Lower leg skin (tissue), 4 donors: ENCODE data around the gene TYRO3. TPM values are rescaled to one million over a fixed set of nuclear protein-coding genes. Genes with fewer than 3 reads are reported as not detected.
"Not testable (repeated sequence)": the region's sequence is repeated elsewhere in the genome, so short reads cannot be mapped to it uniquely, and the experiment has no call there.

ENCODE experiments used
- DNase-seq, 2 donors: peaks; one replicate each; pipeline ENCODE4 v3.0.0-alpha.2; 2019; ENCODE audit warnings: low spot score in 2 of 2
- H3K4me3 ChIP-seq: fragments of 200-600 bp; sonication (generic); 2 replicates; pipeline ENCODE4 v1.5.1; 2017; ENCODE audit warnings: mild to moderate bottlenecking, low read depth; ENCODE audit not compliant: poor library complexity, severe bottlenecking
- POLR2A ChIP-seq, 2 donors: fragments of 450-650 bp; IDR thresholded peaks; one replicate each; pipeline ENCODE4 v1.6.1; 2016 to 2017; ENCODE audit warnings: antibody characterized with exemption in 2 of 2, mild to moderate bottlenecking in 1 of 2, moderate library complexity in 1 of 2
- WGBS, 2 donors: methylation state at CpG; one replicate each; pipeline ENCODE4 v1.1.5; 2018; 5-methylcytosine and 5-hydroxymethylcytosine counted together
- intact Hi-C: fragments of 100-400 bp; cut with DNase I; formaldehyde crosslinking; loops from one replicate; pipeline ENCODE4 v1.15.0; 2023; ENCODE audit warnings: low total_unique reads
- total RNA-seq, 4 donors: library from RNA; depleted of rRNA; stranded (reverse); fragments of >200 nt; gene quantifications; one replicate each; pipeline ENCODE4 v1.1.0, GENCODE V29; 2016
- TF ChIP-seq, protein P1 (sequence below), 3 donors: fragments of 450-650 bp; IDR thresholded peaks; one replicate each; pipeline ENCODE4 v1.5.1; 2016; ENCODE audit warnings: antibody characterized with exemption in 3 of 3, mild to moderate bottlenecking in 3 of 3, moderate library complexity in 2 of 3

The TYRO3 gene
- total RNA-seq, 4 donors from 2014 or later, result 28.7 to 52.4 (median 29.8) TPM

DNA sequence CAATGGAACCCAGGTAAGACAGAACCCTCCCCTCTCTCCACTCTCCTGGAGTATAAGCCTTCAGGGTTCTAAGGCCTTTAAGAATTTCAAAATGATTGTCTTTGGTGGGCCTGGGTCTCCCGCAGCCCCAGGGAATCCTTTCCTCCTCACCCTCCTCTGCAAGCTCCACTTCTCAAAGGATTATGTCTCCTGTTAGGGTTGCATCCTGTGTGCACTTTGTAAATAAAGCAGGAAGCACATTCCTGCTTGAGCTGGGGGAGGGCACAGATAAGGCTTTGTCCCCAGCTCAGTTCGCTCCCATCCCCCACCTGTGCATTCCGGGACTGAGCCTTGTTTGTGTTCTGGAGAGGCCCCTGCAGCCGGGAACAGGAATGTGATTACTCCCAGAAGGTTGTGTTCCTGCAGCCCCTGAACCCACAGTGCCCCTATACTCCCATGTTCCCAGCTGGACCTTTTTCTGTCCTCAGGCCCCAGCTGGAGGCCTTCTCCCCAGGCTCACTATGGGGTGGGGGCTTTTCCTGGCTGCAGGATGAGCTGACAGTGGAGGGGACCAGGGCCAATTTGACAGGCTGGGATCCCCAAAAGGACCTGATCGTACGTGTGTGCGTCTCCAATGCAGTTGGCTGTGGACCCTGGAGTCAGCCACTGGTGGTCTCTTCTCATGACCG is 9.5 kb downstream of the TYRO3 start:
- DNase-seq, result no peak
- no peak for TF ChIP-seq POLR2A (IDR thresholded peaks at IDR 0.05)
- TF ChIP-seq, protein P1, sequence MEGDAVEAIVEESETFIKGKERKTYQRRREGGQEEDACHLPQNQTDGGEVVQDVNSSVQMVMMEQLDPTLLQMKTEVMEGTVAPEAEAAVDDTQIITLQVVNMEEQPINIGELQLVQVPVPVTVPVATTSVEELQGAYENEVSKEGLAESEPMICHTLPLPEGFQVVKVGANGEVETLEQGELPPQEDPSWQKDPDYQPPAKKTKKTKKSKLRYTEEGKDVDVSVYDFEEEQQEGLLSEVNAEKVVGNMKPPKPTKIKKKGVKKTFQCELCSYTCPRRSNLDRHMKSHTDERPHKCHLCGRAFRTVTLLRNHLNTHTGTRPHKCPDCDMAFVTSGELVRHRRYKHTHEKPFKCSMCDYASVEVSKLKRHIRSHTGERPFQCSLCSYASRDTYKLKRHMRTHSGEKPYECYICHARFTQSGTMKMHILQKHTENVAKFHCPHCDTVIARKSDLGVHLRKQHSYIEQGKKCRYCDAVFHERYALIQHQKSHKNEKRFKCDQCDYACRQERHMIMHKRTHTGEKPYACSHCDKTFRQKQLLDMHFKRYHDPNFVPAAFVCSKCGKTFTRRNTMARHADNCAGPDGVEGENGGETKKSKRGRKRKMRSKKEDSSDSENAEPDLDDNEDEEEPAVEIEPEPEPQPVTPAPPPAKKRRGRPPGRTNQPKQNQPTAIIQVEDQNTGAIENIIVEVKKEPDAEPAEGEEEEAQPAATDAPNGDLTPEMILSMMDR (IDR thresholded peaks at IDR 0.05), result no peak
- WGBS, 2 donors, result 92 to 94% methylated on average over 8 of the region's 8 CpGs
- no peak overlapping the region for H3K4me3 ChIP-seq
- intact Hi-C loops, result no loop called here

DNA sequence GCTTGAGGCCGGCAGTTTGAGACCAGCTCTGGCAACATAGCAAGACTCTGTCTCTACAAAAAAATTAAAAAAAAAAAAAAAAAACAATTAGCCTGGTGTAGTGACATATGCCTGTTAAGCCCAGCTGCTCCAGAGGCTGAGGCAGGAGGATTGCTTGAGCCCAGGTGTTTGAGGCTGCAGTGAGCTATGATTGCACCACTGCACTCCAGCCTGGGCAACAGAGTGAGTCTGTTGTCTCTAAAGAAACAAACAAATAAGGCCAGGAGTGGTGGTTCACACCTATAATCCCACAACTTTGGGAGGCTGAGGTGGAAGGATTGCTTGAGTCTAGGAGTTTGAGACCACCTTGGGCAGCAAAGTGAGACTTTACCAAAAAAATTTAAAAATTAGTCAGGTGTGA is 10.2 kb downstream of the TYRO3 start:
- DNase-seq, intact Hi-C loops, H3K4me3 ChIP-seq: not testable (repeated sequence)
- WGBS, 2 donors, result 88 to 100% methylated on average over 1 of the region's 1 CpG

DNA sequence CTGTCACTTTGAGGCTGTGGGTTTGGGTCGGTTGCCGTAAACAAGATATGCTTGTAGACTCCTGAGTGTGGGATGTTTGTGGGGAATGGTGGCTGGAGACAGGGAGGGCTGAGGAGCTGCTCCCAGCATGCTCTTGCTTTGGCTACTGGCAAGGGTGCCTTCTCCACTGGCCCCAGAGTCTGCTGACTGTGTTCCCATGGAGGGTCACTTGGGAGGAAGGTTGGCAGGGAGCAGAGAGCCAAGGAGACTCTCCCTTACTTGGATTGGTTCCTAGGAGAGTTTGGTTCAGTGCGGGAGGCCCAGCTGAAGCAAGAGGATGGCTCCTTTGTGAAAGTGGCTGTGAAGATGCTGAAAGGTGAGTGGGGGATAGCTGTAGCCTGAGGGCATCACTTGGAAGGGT is 11.8 kb downstream of the TYRO3 start:
- H3K4me3 ChIP-seq, result no peak overlapping the region
- TF ChIP-seq, protein P1 (IDR thresholded peaks at IDR 0.05), result no peak
- no peak for TF ChIP-seq POLR2A (IDR thresholded peaks at IDR 0.05)
- 81 to 97% methylated on average over 3 of the region's 3 CpGs for WGBS, 2 donors
- intact Hi-C loops, result no loop called here
- DNase-seq, result no peak

DNA sequence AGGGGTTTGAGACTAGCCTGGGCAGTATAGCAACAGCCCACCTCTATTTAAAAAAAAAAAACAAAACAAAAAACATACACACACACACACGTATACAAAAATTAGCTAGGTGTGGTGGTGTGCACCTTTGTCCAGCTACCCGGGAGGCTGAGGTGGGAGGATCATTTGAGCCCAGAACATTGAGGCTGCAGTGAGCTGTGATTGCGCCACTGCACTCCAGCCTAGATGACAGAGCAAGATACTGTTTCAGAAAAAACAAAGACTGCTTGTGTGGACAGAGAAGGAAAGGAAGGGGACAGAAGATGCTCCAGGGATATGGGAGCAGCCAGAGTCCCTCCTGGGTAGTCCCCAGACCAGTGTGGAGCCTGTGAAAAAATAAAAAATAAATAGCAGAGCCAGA is 12.9 kb downstream of the TYRO3 start:
- 91 to 93% methylated on average over 3 of the region's 3 CpGs for whole genome bisulfite sequencing, 2 donors
- no peak overlapping the region for H3K4me3 ChIP-seq
- no peak for DNase-seq
- TF ChIP-seq POLR2A (IDR thresholded peaks at IDR 0.05), result no peak
- TF ChIP-seq, protein P1 (IDR thresholded peaks at IDR 0.05), result no peak
- intact Hi-C loops, result no loop called here

DNA sequence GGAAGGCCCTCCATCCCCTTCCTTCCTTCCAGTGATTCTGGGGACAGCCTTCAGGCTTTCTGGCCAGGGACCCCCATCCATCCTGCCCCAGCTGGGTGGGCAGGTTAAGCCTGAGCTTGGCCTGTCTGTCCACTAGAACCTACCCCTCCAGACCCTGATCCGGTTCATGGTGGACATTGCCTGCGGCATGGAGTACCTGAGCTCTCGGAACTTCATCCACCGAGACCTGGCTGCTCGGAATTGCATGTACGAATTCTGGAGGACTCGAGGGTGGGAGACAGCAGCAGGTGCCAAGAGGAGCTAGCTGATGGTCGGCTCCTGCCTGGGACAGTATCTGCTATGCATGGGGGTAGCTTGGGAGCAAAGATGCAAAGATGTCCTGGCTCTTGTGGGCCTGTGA is 13.9 kb downstream of the TYRO3 start:
- no peak for DNase-seq
- intact Hi-C loops, result no loop called here
- WGBS, 2 donors, result 98 to 99% methylated on average over 8 of the region's 8 CpGs
- H3K4me3 ChIP-seq, result no peak overlapping the region
- TF ChIP-seq POLR2A (IDR thresholded peaks at IDR 0.05), result no peak
- TF ChIP-seq, protein P1 (IDR thresholded peaks at IDR 0.05), result no peak

DNA sequence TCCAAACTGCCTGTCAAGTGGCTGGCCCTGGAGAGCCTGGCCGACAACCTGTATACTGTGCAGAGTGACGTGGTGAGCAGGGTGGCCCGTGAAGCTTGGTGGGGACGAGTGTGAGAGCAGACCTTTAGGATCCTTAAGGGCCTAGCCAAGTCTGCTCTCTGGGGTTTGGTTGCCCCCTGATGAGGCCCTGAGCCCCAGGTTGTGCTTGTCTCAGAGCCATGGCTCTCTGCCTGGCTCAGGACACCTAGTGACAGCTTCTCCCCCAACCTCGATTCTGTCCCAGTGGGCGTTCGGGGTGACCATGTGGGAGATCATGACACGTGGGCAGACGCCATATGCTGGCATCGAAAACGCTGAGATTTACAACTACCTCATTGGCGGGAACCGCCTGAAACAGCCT is 14.4 kb downstream of the TYRO3 start:
- no peak for DNase-seq
- 93 to 94% methylated on average over 10 to 13 of the region's 13 CpGs for WGBS, 2 donors
- intact Hi-C loops, result no loop called here
- H3K4me3 ChIP-seq, result no peak overlapping the region
- TF ChIP-seq POLR2A (IDR thresholded peaks at IDR 0.05), result no peak
- TF ChIP-seq, protein P1 (IDR thresholded peaks at IDR 0.05), result no peak
